GM12864 (cell line): ENCODE measurements around the gene ATP8A2.
"Not testable (repeated sequence)": the region's sequence is repeated elsewhere in the genome, so short reads cannot be mapped to it uniquely, and the experiment has no call there.

Experiments used
- DNase-seq: peaks from one replicate; pipeline ENCODE4 v3.0.0-alpha.2; 2011; ENCODE audit warnings: low read depth
- H3K4me3 ChIP-seq: 2 replicates; pipeline ENCODE4 v1.5.1; 2011; ENCODE audit warnings: mild to moderate bottlenecking, low read depth, low read length, control low read depth
- CTCF ChIP-seq: IDR thresholded peaks from 2 replicates; pipeline ENCODE4 v1.5.1; 2011; ENCODE audit warnings: low read depth, mild to moderate bottlenecking, moderate library complexity, low read length, control low read depth, inconsistent platforms; ENCODE audit errors: missing control alignments

ATP8A2 gene

GRCh38 chr13:25816239-25816638, 444.5 kb downstream of the ATP8A2 start:
- no peak for DNase-seq
- no peak overlapping the region for H3K4me3 ChIP-seq
- TF ChIP-seq CTCF = no peak

GRCh38 chr13:25819856-25820530, 448.2 kb downstream of the ATP8A2 start:
- no peak for TF ChIP-seq CTCF
- no peak overlapping the region for H3K4me3 ChIP-seq
- no peak for DNase-seq

GRCh38 chr13:25821776-25822175, 450.0 kb downstream of the ATP8A2 start:
- no peak for DNase-seq
- H3K4me3 ChIP-seq = no peak overlapping the region
- no peak for TF ChIP-seq CTCF

GRCh38 chr13:25827221-25827620, 455.4 kb downstream of the ATP8A2 start:
- H3K4me3 ChIP-seq, DNase-seq: not testable (repeated sequence)

- no peak overlapping the region for H3K4me3 ChIP-seq
- no peak for DNase-seq
- no peak for TF ChIP-seq CTCF
These were observed 456.2 kb downstream of the ATP8A2 start for GRCh38 chr13:25827831-25828465.

- TF ChIP-seq CTCF = no peak
- no peak for DNase-seq
- H3K4me3 ChIP-seq = no peak overlapping the region
These were observed 462.0 kb downstream of the ATP8A2 start for GRCh38 chr13:25833761-25834160.

GRCh38 chr13:25836574-25837336, 465.0 kb downstream of the ATP8A2 start:
- no peak for DNase-seq
- H3K4me3 ChIP-seq = no peak overlapping the region
- TF ChIP-seq CTCF = no peak
